Suprapubic skin (tissue), 4 donors: Measurements from ENCODE around the gene RASD1.

ENCODE experiments used
- CTCF ChIP-seq, 2 donors: fragments of 200-600 bp in 1 of 2; fragments of 450-650 bp in 1 of 2; sonication (generic) in 1 of 2; IDR thresholded peaks; one replicate each; pipeline ENCODE4 v1.5.1; 2016 to 2019; ENCODE audit warnings: antibody characterized with exemption in 2 of 2, mild to moderate bottlenecking in 1 of 2, moderate library complexity in 1 of 2
- POLR2A ChIP-seq, 2 donors: fragments of 450-650 bp; IDR thresholded peaks; one replicate each; pipeline ENCODE4 v1.6.1; 2017; ENCODE audit warnings: antibody characterized with exemption in 2 of 2, mild to moderate bottlenecking in 2 of 2, moderate library complexity in 2 of 2
- POLR2AphosphoS5 ChIP-seq, 3 donors: sonication (generic); formaldehyde crosslinking; IDR thresholded peaks; one replicate each; pipeline ENCODE4 v1.6.1; 2017; ENCODE audit warnings: antibody characterized with exemption in 3 of 3

GRCh38 chr17:17541640-17542001 is 45.4 kb upstream of the RASD1 start:
- TF ChIP-seq CTCF (IDR thresholded peaks at IDR 0.05) (no peak), POLR2A (IDR thresholded peaks at IDR 0.05) (no peak), POLR2AphosphoS5 (IDR thresholded peaks at IDR 0.05) (no peak)
